ENCODE measurements around the gene PHYHIPL.

- TF ChIP-seq CTCF (conservative IDR thresholded peaks at IDR 0.05; ENCODE audit: low read depth, low read length) (no peak), EZH2phosphoT487 (IDR thresholded peaks at IDR 0.05; ENCODE audit: borderline replicate concordance, low read length) (no peak), EZH2 (IDR thresholded peaks at IDR 0.05; ENCODE audit: low read length, unreplicated experiment) (no peak)
These were observed 48.8 kb downstream of the PHYHIPL start for GRCh38 chr10:59225211-59225610.

Data from PC-3 (cell line).